Measurements from ENCODE around the gene CHST15. TPM values are rescaled to one million over a fixed set of nuclear protein-coding genes. Genes with fewer than 3 reads are reported as not detected.

CHST15 gene
- total and polyA plus RNA-seq, 2 of the 8 experiments (the other 6 are each of a cell fraction or from before 2014, with no cell fraction given) = 8.8 to 9.1 TPM

DNA sequence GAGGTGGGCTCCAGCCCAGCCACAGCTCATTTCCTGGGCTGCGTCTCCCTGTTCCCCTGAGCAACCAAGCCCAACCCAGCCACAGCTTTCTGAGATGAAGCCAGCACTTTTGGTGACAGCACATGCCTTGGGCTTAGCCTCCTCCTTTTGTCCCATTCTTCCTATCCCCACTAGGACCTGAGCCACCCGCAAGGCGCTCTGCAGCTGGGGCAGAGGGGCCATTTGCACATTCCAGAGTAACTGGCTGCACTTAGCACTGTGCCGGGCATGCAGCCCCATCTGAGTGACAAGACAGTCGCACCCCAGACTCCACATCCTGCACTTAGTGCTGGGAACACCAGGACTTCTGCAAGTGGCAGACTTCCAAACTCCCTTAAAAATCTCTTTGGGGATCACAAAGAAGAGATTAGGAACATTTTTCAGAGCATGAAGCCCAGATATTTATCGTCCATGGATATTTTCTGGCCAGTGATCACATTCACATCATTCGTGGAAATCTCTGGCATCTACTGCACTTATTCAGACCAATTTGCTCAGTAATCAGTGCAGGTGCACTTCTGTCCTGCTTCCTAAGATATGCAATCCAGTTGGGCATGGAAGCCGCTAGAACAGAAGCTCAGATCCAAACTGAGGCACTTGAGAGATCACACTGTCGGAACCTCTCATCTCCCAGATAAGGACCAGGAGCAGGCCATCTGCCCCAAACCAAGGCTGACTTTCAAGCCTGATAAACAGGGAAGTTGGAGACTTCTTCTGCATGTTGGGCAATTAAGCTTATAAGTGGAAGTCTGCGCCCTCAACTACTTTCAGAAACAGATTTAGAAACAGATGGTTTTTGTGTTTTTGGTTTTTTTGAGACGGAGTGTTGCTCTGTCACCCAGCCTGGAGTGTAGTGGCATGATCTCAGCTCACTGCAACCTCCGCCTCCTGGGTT, 26.4 kb downstream of the CHST15 start (continued):
- no peak for TF ChIP-seq CTBP2 (IDR thresholded peaks at IDR 0.05; ENCODE audit: borderline replicate concordance, insufficient read depth, insufficient read length, low read length)
- TF ChIP-seq TCF12 (IDR thresholded peaks at IDR 0.05; ENCODE audit: low read depth, low read length) = 0 out of 2 replicates have a peak, but pooled peaks have one; percentile 58
- TF ChIP-seq EP300 (IDR thresholded peaks at IDR 0.05; ENCODE audit: borderline replicate concordance in 1 of 2, low read depth in 2 of 2, low read length in 2 of 2) = no peak
- no peak for TF ChIP-seq SAP30 (IDR thresholded peaks at IDR 0.05; ENCODE audit: insufficient read depth, insufficient replicate concordance, low read length)
- no peak for TF ChIP-seq RAD21 (IDR thresholded peaks at IDR 0.05 in 1 of 2, conservative IDR thresholded peaks at IDR 0.05 in 1 of 2; ENCODE audit: low read depth in 2 of 2, low read length in 2 of 2)
- TF ChIP-seq HDAC2 (IDR thresholded peaks at IDR 0.05; ENCODE audit: borderline replicate concordance in 1 of 2, low read depth in 2 of 2, low read length in 2 of 2) = 0 out of 4 replicates have a peak, but pooled peaks of 1 of the 2 experiments have one; percentile 25
